ENCODE measurements around the gene FANCC. TPM values are rescaled to one million over a fixed set of nuclear protein-coding genes. Genes with fewer than 3 reads are reported as not detected.

The FANCC gene
- polyA plus RNA-seq, 4 donors = 4.9 to 20.6 (median 7.1) TPM

DNA sequence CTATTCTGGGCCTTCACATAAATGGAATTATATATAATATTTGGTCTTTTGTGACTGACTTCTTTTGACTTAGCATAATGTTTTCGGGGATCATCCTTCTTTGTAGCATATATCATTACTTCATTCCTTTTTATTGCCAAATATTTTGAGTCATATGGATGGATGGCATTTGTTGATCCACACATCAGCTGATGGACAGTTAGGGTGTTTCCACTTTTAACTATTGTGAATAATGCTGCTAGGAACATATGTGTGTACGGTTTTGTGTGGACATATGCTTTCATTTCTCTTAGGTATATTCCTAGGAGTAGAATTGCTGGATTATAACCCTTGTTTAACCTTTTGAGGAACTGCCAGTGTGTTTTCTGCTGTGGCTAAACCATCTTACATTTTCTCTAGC lies 249.6 kb downstream of the FANCC start:
- Histone ChIP-seq H3K36me3 (ENCODE audit: control insufficient read depth in 3 of 3, insufficient read depth in 2 of 3, low read depth in 1 of 3, low read length in 3 of 3) (peaks cover 3 to 58% (median 10%) of the 10 kb centered on the region in 3 donors), H3K4me3 (ENCODE audit: low read depth in 1 of 3, low read length in 3 of 3) (no peak overlapping the region), H3K9me3 (ENCODE audit: control insufficient read depth in 2 of 2, insufficient read depth in 1 of 2, low read depth in 1 of 2, low read length in 1 of 2) (no peaks in the 10 kb centered on the region), H3K27ac (ENCODE audit: low read depth in 1 of 3, low read length in 2 of 3) (no peak overlapping the region), H3K4me1 (ENCODE audit: control insufficient read depth in 3 of 3, insufficient read depth in 2 of 3, low read depth in 1 of 3, low read length in 2 of 3) (peaks cover 5 to 40% (median 13%) of the 10 kb centered on the region in 3 donors), H3K27me3 (ENCODE audit: control insufficient read depth in 3 of 3, insufficient read depth in 3 of 3, low read length in 3 of 3) (no peaks in the 10 kb centered on the region)
- no peak for FAIRE-seq
- WGBS, 3 donors = 44 to 75% (median 53%) methylated on average over 2 of the region's 2 CpGs
- no peak for DNase-seq

DNA sequence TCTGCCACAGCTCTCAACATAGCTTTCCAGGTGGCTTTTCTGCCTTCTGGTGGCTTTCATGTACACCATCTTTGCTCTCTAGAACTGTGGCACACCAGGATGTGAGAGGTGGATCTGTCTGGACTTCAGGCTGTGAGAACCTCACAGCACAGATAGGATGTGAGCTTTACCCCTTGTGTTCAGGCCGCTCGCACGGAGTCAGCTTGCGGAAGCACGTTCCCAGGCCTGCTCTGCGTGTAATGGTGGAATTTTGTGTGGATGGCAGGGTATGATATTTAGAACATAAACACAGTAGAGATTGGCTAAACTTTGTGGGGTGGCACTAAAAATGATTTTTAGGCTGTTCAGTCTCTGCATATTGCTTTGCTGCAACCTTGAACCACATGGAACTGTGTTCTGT lies 250.5 kb downstream of the FANCC start:
- Histone ChIP-seq H3K27ac (ENCODE audit: low read depth in 1 of 3, low read length in 2 of 3) (peak overlapping the region in 1 of 3 donors; percentile 35), H3K27me3 (ENCODE audit: control insufficient read depth in 3 of 3, insufficient read depth in 3 of 3, low read length in 3 of 3) (no peaks in the 10 kb centered on the region), H3K4me3 (ENCODE audit: low read depth in 1 of 3, low read length in 3 of 3) (no peak overlapping the region), H3K4me1 (ENCODE audit: control insufficient read depth in 3 of 3, insufficient read depth in 2 of 3, low read depth in 1 of 3, low read length in 2 of 3) (peaks cover 5 to 37% (median 13%) of the 10 kb centered on the region in 3 donors), H3K9me3 (ENCODE audit: control insufficient read depth in 2 of 2, insufficient read depth in 1 of 2, low read depth in 1 of 2, low read length in 1 of 2) (no peaks in the 10 kb centered on the region), H3K36me3 (ENCODE audit: control insufficient read depth in 3 of 3, insufficient read depth in 2 of 3, low read depth in 1 of 3, low read length in 3 of 3) (peaks cover 3 to 60% (median 10%) of the 10 kb centered on the region in 3 donors)
- FAIRE-seq (no peak), DNase-seq (no peak)
- 84 to 95% (median 90%) methylated on average over 6 of the region's 6 CpGs for WGBS, 3 donors

DNA sequence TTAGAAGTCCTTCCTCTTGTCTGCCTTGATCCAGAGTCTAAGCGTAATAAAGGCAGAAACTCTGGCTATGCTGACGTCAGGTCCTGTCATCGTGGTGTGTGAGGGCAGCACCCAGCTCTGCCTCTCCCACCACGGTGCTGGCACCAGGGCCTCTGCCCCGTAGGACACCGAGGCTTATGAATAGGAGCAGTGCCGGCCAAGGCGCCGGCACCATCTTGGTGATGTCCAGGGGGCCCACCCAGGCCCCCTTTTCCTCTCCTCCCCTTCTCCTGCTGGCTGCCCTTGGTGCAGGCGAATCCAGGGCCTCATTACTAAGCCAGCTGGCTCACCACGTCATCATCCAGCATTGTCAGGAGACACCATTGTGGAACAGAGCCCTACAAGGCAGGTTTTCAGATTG lies 252.3 kb downstream of the FANCC start:
- peaks cover 5 to 37% (median 7%) of the 10 kb centered on the region in 3 donors for H3K4me1 ChIP-seq (ENCODE audit: control insufficient read depth in 3 of 3, insufficient read depth in 2 of 3, low read depth in 1 of 3, low read length in 2 of 3)
- peak overlapping the region; percentile 64 to 85 (median 78) for H3K27ac ChIP-seq (ENCODE audit: low read depth in 1 of 3, low read length in 2 of 3)
- peaks cover 3 to 57% (median 10%) of the 10 kb centered on the region in 3 donors for H3K36me3 ChIP-seq (ENCODE audit: control insufficient read depth in 3 of 3, insufficient read depth in 2 of 3, low read depth in 1 of 3, low read length in 3 of 3)
- H3K4me3 ChIP-seq (ENCODE audit: low read depth in 1 of 3, low read length in 3 of 3) = no peak overlapping the region
- FAIRE-seq (no peak), DNase-seq (peak in 1 of 2 donors; percentile 29)
- 54 to 74% (median 72%) methylated on average over 11 of the region's 11 CpGs for WGBS, 3 donors
- H3K9me3 ChIP-seq (ENCODE audit: control insufficient read depth in 2 of 2, insufficient read depth in 1 of 2, low read depth in 1 of 2, low read length in 1 of 2) = no peaks in the 10 kb centered on the region
- H3K27me3 ChIP-seq (ENCODE audit: control insufficient read depth in 3 of 3, insufficient read depth in 3 of 3, low read length in 3 of 3) = no peaks in the 10 kb centered on the region

DNA sequence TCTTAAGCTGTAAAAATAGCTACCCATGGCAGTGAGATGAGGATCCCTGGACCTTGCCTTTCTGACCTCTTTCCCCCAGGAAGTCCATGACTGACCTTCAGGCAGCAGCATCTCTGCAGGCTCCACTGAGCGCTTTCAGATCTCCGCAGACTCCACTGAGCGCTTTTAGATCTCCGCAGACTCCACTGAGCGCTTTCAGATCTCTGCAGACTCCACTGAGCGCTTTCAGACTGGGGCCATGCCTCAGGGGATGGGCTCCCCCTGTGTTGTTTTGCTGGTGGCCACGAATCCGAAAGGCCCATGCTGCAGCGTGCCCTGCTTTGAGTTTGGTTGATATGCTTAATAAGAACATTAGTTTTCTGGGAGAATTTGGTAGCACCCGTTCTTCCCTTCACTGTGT lies 254.2 kb downstream of the FANCC start:
- Histone ChIP-seq H3K9me3 (ENCODE audit: control insufficient read depth in 2 of 2, insufficient read depth in 1 of 2, low read depth in 1 of 2, low read length in 1 of 2) (no peaks in the 10 kb centered on the region), H3K27ac (ENCODE audit: low read depth in 1 of 3, low read length in 2 of 3) (peak overlapping the region in 2 of 3 donors; percentile 33 to 67), H3K4me3 (ENCODE audit: low read depth in 1 of 3, low read length in 3 of 3) (no peak overlapping the region), H3K36me3 (ENCODE audit: control insufficient read depth in 3 of 3, insufficient read depth in 2 of 3, low read depth in 1 of 3, low read length in 3 of 3) (peaks cover 0 to 51% (median 5%) of the 10 kb centered on the region in 3 donors), H3K27me3 (ENCODE audit: control insufficient read depth in 3 of 3, insufficient read depth in 3 of 3, low read length in 3 of 3) (no peaks in the 10 kb centered on the region), H3K4me1 (ENCODE audit: control insufficient read depth in 3 of 3, insufficient read depth in 2 of 3, low read depth in 1 of 3, low read length in 2 of 3) (peaks cover 5 to 33% (median 8%) of the 10 kb centered on the region in 3 donors)
- WGBS, 3 donors = 87 to 98% (median 89%) methylated on average over 10 of the region's 10 CpGs
- FAIRE-seq (no peak), DNase-seq (no peak)

DNA sequence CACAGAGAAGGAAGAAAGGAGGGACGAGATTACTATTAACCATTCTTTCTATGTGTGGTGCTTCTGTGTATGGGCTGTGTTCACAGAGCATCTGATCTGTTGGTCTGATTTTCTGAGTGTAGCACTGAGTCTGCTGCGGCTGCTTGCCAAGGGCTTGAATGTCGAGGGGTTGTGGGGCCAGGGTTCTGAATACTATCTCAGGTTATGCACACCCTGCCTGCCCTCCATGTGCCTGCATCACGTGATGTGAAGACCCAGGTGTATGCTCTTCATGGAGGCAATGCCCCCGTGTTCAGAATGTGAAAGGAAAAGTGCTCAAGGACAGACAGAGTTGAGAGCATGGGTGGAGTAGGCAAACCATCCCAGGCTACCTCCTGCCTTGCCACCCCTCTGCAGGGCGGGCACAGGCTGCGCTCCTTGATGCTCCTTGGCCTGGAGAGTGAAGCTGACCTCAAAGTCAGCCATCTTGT lies 254.9 kb downstream of the FANCC start:
- Histone ChIP-seq H3K9me3 (ENCODE audit: control insufficient read depth in 2 of 2, insufficient read depth in 1 of 2, low read depth in 1 of 2, low read length in 1 of 2) (no peaks in the 10 kb centered on the region), H3K4me1 (ENCODE audit: control insufficient read depth in 3 of 3, insufficient read depth in 2 of 3, low read depth in 1 of 3, low read length in 2 of 3) (peaks cover 5 to 33% (median 8%) of the 10 kb centered on the region in 3 donors), H3K27ac (ENCODE audit: low read depth in 1 of 3, low read length in 2 of 3) (peak overlapping the region in 1 of 3 donors; percentile 20), H3K27me3 (ENCODE audit: control insufficient read depth in 3 of 3, insufficient read depth in 3 of 3, low read length in 3 of 3) (no peaks in the 10 kb centered on the region), H3K36me3 (ENCODE audit: control insufficient read depth in 3 of 3, insufficient read depth in 2 of 3, low read depth in 1 of 3, low read length in 3 of 3) (peaks cover 0 to 52% (median 5%) of the 10 kb centered on the region in 3 donors), H3K4me3 (ENCODE audit: low read depth in 1 of 3, low read length in 3 of 3) (no peak overlapping the region)
- no peak for FAIRE-seq
- no peak for DNase-seq
- 61 to 74% (median 62%) methylated on average over 7 of the region's 7 CpGs for WGBS, 3 donors

DNA sequence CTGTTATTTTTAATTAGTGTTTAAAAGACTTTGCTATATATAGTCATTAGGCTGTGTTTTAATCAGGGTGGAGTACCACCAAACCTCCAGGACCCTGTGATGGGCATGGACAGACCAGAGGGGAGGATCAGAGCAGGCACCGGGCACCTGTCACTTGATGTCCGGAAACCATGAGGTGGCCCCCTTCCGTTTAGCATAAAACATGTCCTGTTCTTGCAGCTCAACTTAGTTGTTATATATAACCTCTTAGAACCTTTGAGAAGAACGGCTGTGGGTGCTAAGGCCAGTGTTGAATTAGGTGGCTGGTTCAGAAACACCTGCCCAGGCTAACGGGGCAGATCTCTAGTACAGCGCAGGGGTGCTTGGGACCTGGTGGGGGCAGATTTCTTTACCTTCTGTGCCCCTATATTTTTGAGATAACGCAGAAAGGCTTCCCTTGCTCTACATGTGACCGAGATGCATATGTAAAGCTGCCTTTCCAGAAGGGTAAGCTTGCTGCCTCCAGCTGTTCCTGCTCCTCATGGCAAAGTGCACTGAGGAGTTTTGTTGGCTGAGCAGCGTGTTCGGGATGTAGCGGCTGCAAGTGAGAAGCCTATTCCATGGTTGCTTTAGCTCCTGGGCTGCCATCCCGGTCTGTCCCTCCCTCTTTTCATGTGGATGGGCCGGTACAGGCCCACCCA lies 255.5 kb downstream of the FANCC start:
- peaks cover 0 to 48% (median 5%) of the 10 kb centered on the region in 3 donors for H3K36me3 ChIP-seq (ENCODE audit: control insufficient read depth in 3 of 3, insufficient read depth in 2 of 3, low read depth in 1 of 3, low read length in 3 of 3)
- no peaks in the 10 kb centered on the region for H3K9me3 ChIP-seq (ENCODE audit: control insufficient read depth in 2 of 2, insufficient read depth in 1 of 2, low read depth in 1 of 2, low read length in 1 of 2)
- FAIRE-seq (no peak), DNase-seq (no peak)
- no peak overlapping the region for H3K4me3 ChIP-seq (ENCODE audit: low read depth in 1 of 3, low read length in 3 of 3)
- no peak overlapping the region for H3K27ac ChIP-seq (ENCODE audit: low read depth in 1 of 3, low read length in 2 of 3)
- WGBS, 3 donors = 69 to 87% (median 76%) methylated on average over 12 to 13 of the region's 13 CpGs
- H3K4me1 ChIP-seq (ENCODE audit: control insufficient read depth in 3 of 3, insufficient read depth in 2 of 3, low read depth in 1 of 3, low read length in 2 of 3) = peaks cover 5 to 37% (median 8%) of the 10 kb centered on the region in 3 donors
- no peaks in the 10 kb centered on the region for H3K27me3 ChIP-seq (ENCODE audit: control insufficient read depth in 3 of 3, insufficient read depth in 3 of 3, low read length in 3 of 3)

DNA sequence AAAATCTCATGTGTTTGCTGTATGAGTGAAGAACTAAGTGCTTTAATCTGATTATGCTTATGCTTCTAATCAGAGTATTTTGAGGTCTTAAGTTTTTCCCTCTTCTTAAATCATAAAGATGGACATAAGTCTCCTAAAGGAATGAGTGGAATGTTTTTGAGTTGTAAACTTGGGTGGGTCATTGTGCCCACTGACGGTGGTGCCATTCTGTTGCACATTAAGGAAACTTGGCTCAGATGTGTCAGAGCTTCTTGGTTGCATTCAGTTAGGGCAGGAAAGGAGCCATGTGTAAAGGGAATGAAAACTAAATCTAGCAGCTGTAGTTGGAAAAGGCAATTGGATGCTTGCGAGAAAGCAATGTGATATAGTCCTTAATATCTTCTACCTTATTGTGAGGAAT lies 256.6 kb downstream of the FANCC start:
- FAIRE-seq (no peak), DNase-seq (no peak)
- H3K9me3 ChIP-seq (ENCODE audit: control insufficient read depth in 2 of 2, insufficient read depth in 1 of 2, low read depth in 1 of 2, low read length in 1 of 2) = no peaks in the 10 kb centered on the region
- peaks cover 0 to 50% (median 5%) of the 10 kb centered on the region in 3 donors for H3K36me3 ChIP-seq (ENCODE audit: control insufficient read depth in 3 of 3, insufficient read depth in 2 of 3, low read depth in 1 of 3, low read length in 3 of 3)
- H3K27ac ChIP-seq (ENCODE audit: low read depth in 1 of 3, low read length in 2 of 3) = no peak overlapping the region
- H3K27me3 ChIP-seq (ENCODE audit: control insufficient read depth in 3 of 3, insufficient read depth in 3 of 3, low read length in 3 of 3) = no peaks in the 10 kb centered on the region
- peaks cover 5 to 34% (median 13%) of the 10 kb centered on the region in 3 donors for H3K4me1 ChIP-seq (ENCODE audit: control insufficient read depth in 3 of 3, insufficient read depth in 2 of 3, low read depth in 1 of 3, low read length in 2 of 3)
- WGBS, 3 donors = 66 to 82% (median 70%) methylated on average over 2 of the region's 2 CpGs
- H3K4me3 ChIP-seq (ENCODE audit: low read depth in 1 of 3, low read length in 3 of 3) = no peak overlapping the region

DNA sequence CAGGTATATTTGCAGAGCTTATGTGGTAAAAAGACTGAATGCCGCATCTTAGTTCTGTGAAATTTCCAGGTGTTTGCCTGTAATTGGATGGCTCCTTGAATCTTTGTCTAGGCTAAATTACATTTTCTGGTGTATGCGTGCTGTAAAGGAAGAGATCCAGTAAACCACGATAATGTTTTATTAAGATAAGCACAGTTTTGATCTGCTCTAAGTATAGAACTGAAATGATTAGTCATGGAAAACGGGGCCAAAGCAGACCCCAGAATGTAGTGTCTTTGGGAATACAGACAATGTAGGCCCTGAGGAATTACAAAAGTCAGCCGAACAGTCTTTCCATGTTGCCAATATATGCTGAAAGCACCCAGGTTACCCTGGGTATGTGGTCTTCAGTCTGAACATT lies 257.3 kb downstream of the FANCC start:
- Histone ChIP-seq H3K9me3 (ENCODE audit: control insufficient read depth in 2 of 2, insufficient read depth in 1 of 2, low read depth in 1 of 2, low read length in 1 of 2) (no peaks in the 10 kb centered on the region), H3K4me1 (ENCODE audit: control insufficient read depth in 3 of 3, insufficient read depth in 2 of 3, low read depth in 1 of 3, low read length in 2 of 3) (peaks cover under 1 to 30% (median 12%) of the 10 kb centered on the region in 3 donors), H3K27me3 (ENCODE audit: control insufficient read depth in 3 of 3, insufficient read depth in 3 of 3, low read length in 3 of 3) (no peaks in the 10 kb centered on the region), H3K4me3 (ENCODE audit: low read depth in 1 of 3, low read length in 3 of 3) (no peak overlapping the region), H3K27ac (ENCODE audit: low read depth in 1 of 3, low read length in 2 of 3) (peak overlapping the region in 1 of 3 donors; percentile 32), H3K36me3 (ENCODE audit: control insufficient read depth in 3 of 3, insufficient read depth in 2 of 3, low read depth in 1 of 3, low read length in 3 of 3) (peaks cover 0 to 45% (median 5%) of the 10 kb centered on the region in 3 donors)
- no peak for FAIRE-seq
- 53 to 68% (median 67%) methylated on average over 5 of the region's 5 CpGs for WGBS, 3 donors
- no peak for DNase-seq
